Activated CD8-positive, alpha-beta memory T cell treated with anti-CD3 and anti-CD28 coated beads, Interleukin-2, amount 50 U/mL, for 1 hour (primary cell): ENCODE results near the gene STK26.
"Not testable (repeated sequence)": the region's sequence is repeated elsewhere in the genome, so short reads cannot be mapped to it uniquely, and the experiment has no call there.

ENCODE experiments used
- DNase-seq: peaks from one replicate; pipeline ENCODE4 v3.0.0-alpha.2; 2020; ENCODE audit errors: extremely low read depth

The STK26 gene

GRCh38 chrX:132037479-132037993 lies 14.4 kb downstream of the STK26 start:
- no peak for DNase-seq

GRCh38 chrX:132040066-132040465 lies 17.0 kb downstream of the STK26 start:
- no peak for DNase-seq

- no peak for DNase-seq
Measured at GRCh38 chrX:132041015-132041414, 17.9 kb downstream of the STK26 start.

- DNase-seq: no peak
Measured at GRCh38 chrX:132043977-132044376, 20.9 kb downstream of the STK26 start.

- no peak for DNase-seq
Measured at GRCh38 chrX:132044953-132045352, 21.9 kb downstream of the STK26 start.

GRCh38 chrX:132045456-132045855 lies 22.4 kb downstream of the STK26 start:
- DNase-seq: no peak

- no peak for DNase-seq
Measured at GRCh38 chrX:132046533-132046932, 23.4 kb downstream of the STK26 start.

- not testable (repeated sequence) for DNase-seq
Measured at GRCh38 chrX:132051778-132052177, 28.7 kb downstream of the STK26 start.

GRCh38 chrX:132058050-132058449 lies 34.9 kb downstream of the STK26 start:
- no peak for DNase-seq

GRCh38 chrX:132058975-132059374 lies 35.9 kb downstream of the STK26 start:
- no peak for DNase-seq

GRCh38 chrX:132059973-132060540 lies 37.0 kb downstream of the STK26 start:
- DNase-seq: no peak

- no peak for DNase-seq
Measured at GRCh38 chrX:132063334-132063733, 40.2 kb downstream of the STK26 start.

GRCh38 chrX:132063862-132064261 lies 40.8 kb downstream of the STK26 start:
- no peak for DNase-seq

GRCh38 chrX:132068405-132068804 lies 45.3 kb downstream of the STK26 start:
- no peak for DNase-seq

GRCh38 chrX:132071254-132071653 lies 48.2 kb downstream of the STK26 start:
- DNase-seq: no peak

GRCh38 chrX:132077414-132077813 lies 54.3 kb downstream of the STK26 start:
- DNase-seq: no peak

GRCh38 chrX:132077912-132078311 lies 54.8 kb downstream of the STK26 start:
- DNase-seq: no peak

- DNase-seq: no peak
Measured at GRCh38 chrX:132085786-132086185, 62.7 kb downstream of the STK26 start.

GRCh38 chrX:132086672-132087071 lies 63.6 kb downstream of the STK26 start:
- no peak for DNase-seq

GRCh38 chrX:132088864-132089263 lies 65.8 kb downstream of the STK26 start:
- no peak for DNase-seq

- DNase-seq: no peak
Measured at GRCh38 chrX:132090403-132091159, 67.5 kb downstream of the STK26 start.

- DNase-seq: peak; percentile 1
Measured at GRCh38 chrX:132092439-132093065, 69.5 kb downstream of the STK26 start.
